A673 (cell line): ENCODE measurements around the gene ZFAND2B. TPM values are rescaled to one million over a fixed set of nuclear protein-coding genes. Genes with fewer than 3 reads are reported as not detected.

Experiments used
- BruUV-seq: library from RNA; stranded (reverse); fragments of 400-500 nt; replicated peaks from 2 replicates; lab custom pipeline; 2021; lab: Mats Ljungman, UMichigan
- CTCF ChIA-PET: fragments of 300-600 bp; sonication (Branson Sonifier 250); formaldehyde crosslinking; loops from one replicate; lab custom pipeline; 2022; ENCODE audit warnings: antibody characterized with exemption; lab: Charles Lee
- POLR2A ChIA-PET: fragments of 300-600 bp; sonication (Branson Sonifier 250); formaldehyde crosslinking; loops from one replicate; lab custom pipeline; 2022; ENCODE audit warnings: antibody characterized with exemption; ENCODE audit not compliant: low non-redundant PET; lab: Charles Lee
- DNase-seq: peaks from one replicate; pipeline ENCODE4 v3.0.0-alpha.2; 2015; ENCODE audit warnings: low spot score
- H3K27ac ChIP-seq: fragments of 200-600 bp; sonication (generic); 2 replicates; pipeline ENCODE4 v1.5.1; 2016; ENCODE audit warnings: mixed run types, low read depth, mild to moderate bottlenecking, mixed read lengths, antibody characterized with exemption, low read length; ENCODE audit not compliant: poor library complexity, severe bottlenecking
- H3K27me3 ChIP-seq: fragments of 200-600 bp; sonication (generic); replicated peaks from 2 replicates; pipeline ENCODE4 v1.6.1; 2017; ENCODE audit warnings: mixed run types, low read depth, mild to moderate bottlenecking, mixed read lengths, antibody characterized with exemption, low read length; ENCODE audit not compliant: insufficient read depth, poor library complexity
- H3K36me3 ChIP-seq: fragments of 200-600 bp; sonication (generic); 2 replicates; pipeline ENCODE4 v1.6.1; 2016; ENCODE audit warnings: mixed run types, mild to moderate bottlenecking, mixed read lengths, antibody characterized with exemption, low read length; ENCODE audit not compliant: insufficient read depth, poor library complexity, severe bottlenecking
- H3K4me1 ChIP-seq: fragments of 200-600 bp; sonication (generic); 2 replicates; pipeline ENCODE4 v1.6.1; 2017; ENCODE audit warnings: mixed run types, mild to moderate bottlenecking, mixed read lengths, antibody characterized with exemption, low read length; ENCODE audit not compliant: insufficient read depth, poor library complexity, severe bottlenecking
- H3K4me3 ChIP-seq: fragments of 200-600 bp; sonication (generic); 2 replicates; pipeline ENCODE4 v1.5.1; 2016; ENCODE audit warnings: low read depth, mixed run types, mild to moderate bottlenecking, mixed read lengths, low read length; ENCODE audit not compliant: poor library complexity, severe bottlenecking
- H3K9me3 ChIP-seq: fragments of 200-600 bp; sonication (generic); 2 replicates; pipeline ENCODE4 v1.6.1; 2016; ENCODE audit warnings: mixed run types, low read depth, mild to moderate bottlenecking, mixed read lengths, antibody characterized with exemption, low read length; ENCODE audit not compliant: poor library complexity, severe bottlenecking
- EZH2 ChIP-seq: fragments of 200-600 bp; sonication (generic); IDR thresholded peaks from 2 replicates; pipeline ENCODE4 v1.6.1; 2017; ENCODE audit warnings: borderline replicate concordance, low read depth, mild to moderate bottlenecking, mixed read lengths, antibody characterized with exemption, low read length; ENCODE audit not compliant: poor library complexity, severe bottlenecking
- intact Hi-C: fragments of 100-400 bp; cut with micrococcal nuclease; formaldehyde crosslinking; loops from one replicate; pipeline ENCODE4 v1.10.0; 2022; ENCODE audit not compliant: unreplicated experiment
- total RNA-seq: library from RNA; stranded (reverse); gene quantifications from 2 replicates; pipeline ENCODE4 v1.2.3, GENCODE V29; 2021
- TF ChIP-seq, protein P1 (sequence below): fragments of 300-800, 200-600 bp; sonication (generic); conservative IDR thresholded peaks from 2 replicates; pipeline ENCODE4 v1.5.1; 2017; ENCODE audit warnings: low read depth, mild to moderate bottlenecking, antibody characterized with exemption, low read length, moderate library complexity, mixed read lengths

The ZFAND2B gene
- total RNA-seq, 1 experiment from 2014 or later: 20.0 TPM

DNA sequence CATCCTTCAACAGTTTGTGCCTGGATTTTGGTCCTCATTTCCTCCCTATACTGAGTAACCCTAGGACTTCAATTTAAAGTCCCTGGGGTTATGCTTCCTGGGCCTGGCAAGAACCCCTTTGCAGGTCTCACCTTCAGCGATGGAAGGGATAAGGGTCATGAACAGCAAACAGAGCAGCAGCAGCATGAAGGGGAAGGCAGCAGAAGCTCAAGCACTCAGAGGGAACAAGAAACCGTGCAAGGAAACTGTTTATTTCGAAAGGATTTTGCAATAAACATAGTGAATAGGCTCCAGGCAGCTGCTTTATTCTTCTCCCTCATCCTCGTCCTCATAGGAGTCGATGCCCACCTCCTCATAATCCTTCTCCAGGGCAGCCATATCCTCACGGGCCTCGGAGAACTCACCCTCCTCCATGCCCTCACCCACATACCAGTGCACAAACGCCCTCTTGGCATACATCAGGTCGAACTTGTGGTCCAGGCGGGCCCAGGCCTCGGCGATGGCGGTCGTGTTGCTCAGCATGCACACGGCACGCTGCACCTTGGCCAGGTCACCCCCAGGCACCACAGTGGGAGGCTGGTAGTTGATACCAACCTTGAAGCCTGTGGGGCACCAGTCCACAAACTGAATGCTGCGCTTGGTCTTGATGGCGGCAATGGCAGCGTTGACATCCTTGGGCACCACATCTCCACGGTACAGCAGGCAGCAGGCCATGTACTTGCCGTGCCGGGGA lies 43.6 kb downstream of the ZFAND2B start:
- H3K4me3 ChIP-seq: no peak overlapping the region
- intact Hi-C loops: no loop called here
- DNase-seq: no peak
- H3K9me3 ChIP-seq: no peaks in the 10 kb centered on the region
- BruUV-seq: no TSS peak
- ChIA-PET CTCF (interaction anchor here (0.9 to 1.0 kb wide), 2 partner anchors 27 to 45 kb away, joined by 3 read pairs; no protein-coding TSS in a partner anchor), POLR2A (no interaction called here)
- no peak for TF ChIP-seq EZH2
- TF ChIP-seq, protein P1, sequence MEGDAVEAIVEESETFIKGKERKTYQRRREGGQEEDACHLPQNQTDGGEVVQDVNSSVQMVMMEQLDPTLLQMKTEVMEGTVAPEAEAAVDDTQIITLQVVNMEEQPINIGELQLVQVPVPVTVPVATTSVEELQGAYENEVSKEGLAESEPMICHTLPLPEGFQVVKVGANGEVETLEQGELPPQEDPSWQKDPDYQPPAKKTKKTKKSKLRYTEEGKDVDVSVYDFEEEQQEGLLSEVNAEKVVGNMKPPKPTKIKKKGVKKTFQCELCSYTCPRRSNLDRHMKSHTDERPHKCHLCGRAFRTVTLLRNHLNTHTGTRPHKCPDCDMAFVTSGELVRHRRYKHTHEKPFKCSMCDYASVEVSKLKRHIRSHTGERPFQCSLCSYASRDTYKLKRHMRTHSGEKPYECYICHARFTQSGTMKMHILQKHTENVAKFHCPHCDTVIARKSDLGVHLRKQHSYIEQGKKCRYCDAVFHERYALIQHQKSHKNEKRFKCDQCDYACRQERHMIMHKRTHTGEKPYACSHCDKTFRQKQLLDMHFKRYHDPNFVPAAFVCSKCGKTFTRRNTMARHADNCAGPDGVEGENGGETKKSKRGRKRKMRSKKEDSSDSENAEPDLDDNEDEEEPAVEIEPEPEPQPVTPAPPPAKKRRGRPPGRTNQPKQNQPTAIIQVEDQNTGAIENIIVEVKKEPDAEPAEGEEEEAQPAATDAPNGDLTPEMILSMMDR: no peak
- H3K27ac ChIP-seq: peak overlapping the region; percentile 87
- peaks cover 12% of the 10 kb centered on the region for H3K27me3 ChIP-seq
- peaks cover 43% of the 10 kb centered on the region for H3K4me1 ChIP-seq
- peaks cover 10% of the 10 kb centered on the region for H3K36me3 ChIP-seq

GRCh38 chr2:219251656-219252055 lies 45.1 kb downstream of the ZFAND2B start:
- DNase-seq: no peak
- TF ChIP-seq, protein P1: no peak
- no peak for TF ChIP-seq EZH2
- POLR2A ChIA-PET: no interaction called here
- CTCF ChIA-PET: no interaction called here
- Histone ChIP-seq H3K4me3 (peak overlapping the region; percentile 71), H3K4me1 (peaks cover 37% of the 10 kb centered on the region), H3K9me3 (no peaks in the 10 kb centered on the region), H3K27me3 (peaks cover 22% of the 10 kb centered on the region), H3K27ac (no peak overlapping the region), H3K36me3 (peaks cover 10% of the 10 kb centered on the region)
- intact Hi-C loops: no loop called here
- BruUV-seq: no TSS peak

- POLR2A ChIA-PET: no interaction called here
- H3K4me1 ChIP-seq: peaks cover 37% of the 10 kb centered on the region
- DNase-seq: no peak
- intact Hi-C loops: no loop called here
- H3K36me3 ChIP-seq: peaks cover 6% of the 10 kb centered on the region
- CTCF ChIA-PET: interaction anchor here (1.1 kb wide), 1 partner anchor 26 kb away, joined by 10 read pairs; no protein-coding TSS in a partner anchor
- peak overlapping the region; percentile 71 for H3K4me3 ChIP-seq
- no peak overlapping the region for H3K27ac ChIP-seq
- peaks cover 22% of the 10 kb centered on the region for H3K27me3 ChIP-seq
- BruUV-seq: no TSS peak
- no peaks in the 10 kb centered on the region for H3K9me3 ChIP-seq
- TF ChIP-seq, protein P1: no peak
- no peak for TF ChIP-seq EZH2
Observed at GRCh38 chr2:219252084-219252483, 45.5 kb downstream of the ZFAND2B start.
